SU-DHL-6 (cell line): ENCODE results near the gene ZSCAN10.

Experiments used
- H2AFZ ChIP-seq: fragments of 200-600 bp; sonication (generic); 2 replicates; pipeline ENCODE4 v1.6.1; 2014; ENCODE audit warnings: low read depth, mild to moderate bottlenecking, moderate library complexity, mixed read lengths, antibody characterized with exemption, low read length; ENCODE audit not compliant: severe bottlenecking
- H3F3A ChIP-seq: fragments of 200-600 bp; shearing (Covaris generic); 2 replicates; pipeline ENCODE4 v1.6.0; 2016; ENCODE audit warnings: antibody characterized with exemption, mild to moderate bottlenecking; ENCODE audit not compliant: insufficient read depth
- H3K27ac ChIP-seq: fragments of 200-600 bp; sonication (generic); 2 replicates; pipeline ENCODE4 v1.5.1; 2016; ENCODE audit warnings: low read depth, mild to moderate bottlenecking, low read length, moderate library complexity, mixed read lengths
- H3K27me3 ChIP-seq: fragments of 200-600 bp; sonication (generic), shearing (Covaris generic); 2 replicates; pipeline ENCODE4 v1.6.0; 2014; ENCODE audit warnings: mild to moderate bottlenecking, low read length
- H3K36me3 ChIP-seq: fragments of 200-600 bp; sonication (generic); 2 replicates; pipeline ENCODE4 v1.6.1; 2014; ENCODE audit warnings: mild to moderate bottlenecking, low read length, mixed read lengths
- H3K4me2 ChIP-seq: fragments of 300-600, 200-600 bp; shearing (Covaris generic), sonication (generic); 2 replicates; pipeline ENCODE4 v1.6.0; 2014; ENCODE audit warnings: low read length, low read depth, mild to moderate bottlenecking; ENCODE audit not compliant: poor library complexity, severe bottlenecking
- H3K4me3 ChIP-seq: fragments of 200-600 bp; sonication (generic); 2 replicates; pipeline ENCODE4 v1.5.1; 2014; ENCODE audit warnings: antibody characterized with exemption, low read length, mild to moderate bottlenecking, mixed read lengths; ENCODE audit not compliant: insufficient read depth, poor library complexity, severe bottlenecking
- H3K79me2 ChIP-seq: fragments of 200-600 bp; sonication (generic); 2 replicates; pipeline ENCODE4 v1.6.1; 2014; ENCODE audit warnings: mild to moderate bottlenecking, low read length, moderate library complexity; ENCODE audit not compliant: insufficient read depth
- H3K9ac ChIP-seq: fragments of 200-600 bp; sonication (generic); 2 replicates; pipeline ENCODE4 v1.7.0; 2014; ENCODE audit warnings: mild to moderate bottlenecking, low read length
- H3K9me2 ChIP-seq: fragments of 200-600 bp; sonication (generic); replicated peaks from 2 replicates; pipeline ENCODE4 v1.6.1; 2014; ENCODE audit warnings: low read length; ENCODE audit not compliant: insufficient read depth
- H3K9me3 ChIP-seq: fragments of 200-600 bp; sonication (generic); 2 replicates; pipeline ENCODE4 v1.6.1; 2014; ENCODE audit warnings: low read length, mixed read lengths; ENCODE audit not compliant: insufficient read depth
- H4K20me1 ChIP-seq: fragments of 200-600 bp; sonication (generic); 2 replicates; pipeline ENCODE4 v1.6.1; 2014; ENCODE audit warnings: low read depth, mild to moderate bottlenecking, antibody characterized with exemption, low read length, moderate library complexity, mixed read lengths
- CTCF ChIP-seq: fragments of 200-600 bp; sonication (generic); IDR thresholded peaks from one replicate; pipeline ENCODE4 v1.5.1; 2017; ENCODE audit warnings: antibody characterized with exemption, mild to moderate bottlenecking, low read length, moderate library complexity; ENCODE audit not compliant: insufficient read depth, poor library complexity, severe bottlenecking
- EZH2phosphoT487 ChIP-seq: fragments of 200-600 bp; sonication (generic), shearing (Covaris generic); conservative IDR thresholded peaks from 2 replicates; pipeline ENCODE4 v1.6.1; 2018; ENCODE audit warnings: mild to moderate bottlenecking, antibody characterized with exemption, low read length, moderate library complexity, mixed read lengths

The ZSCAN10 gene

GRCh38 chr16:3089717-3090592 is 9.1 kb downstream of the ZSCAN10 start:
- H3K79me2 ChIP-seq = no peaks in the 10 kb centered on the region
- H3K4me2 ChIP-seq = no peak overlapping the region
- H3K27me3 ChIP-seq = no peaks in the 10 kb centered on the region
- H3K27ac ChIP-seq = no peak overlapping the region
- H3K36me3 ChIP-seq = no peaks in the 10 kb centered on the region
- no peaks in the 10 kb centered on the region for H4K20me1 ChIP-seq
- no peak overlapping the region for H2AFZ ChIP-seq
- H3K4me3 ChIP-seq = no peak overlapping the region
- TF ChIP-seq CTCF (no peak), EZH2phosphoT487 (no peak)
- H3K9me3 ChIP-seq = no peaks in the 10 kb centered on the region
- H3F3A ChIP-seq = no peaks in the 10 kb centered on the region
- no peaks in the 10 kb centered on the region for H3K9me2 ChIP-seq
- H3K9ac ChIP-seq = no peak overlapping the region

- H3F3A ChIP-seq = no peaks in the 10 kb centered on the region
- no peak overlapping the region for H3K27ac ChIP-seq
Observed at GRCh38 chr16:3088925-3089716, 10.0 kb downstream of the ZSCAN10 start.

GRCh38 chr16:3088450-3088849 is 10.6 kb downstream of the ZSCAN10 start:
- H3K36me3 ChIP-seq = no peaks in the 10 kb centered on the region
- H3K4me3 ChIP-seq = no peak overlapping the region
- no peak overlapping the region for H2AFZ ChIP-seq
- no peaks in the 10 kb centered on the region for H3K9me2 ChIP-seq
- no peak overlapping the region for H3K4me2 ChIP-seq
- no peaks in the 10 kb centered on the region for H3K9me3 ChIP-seq
- H3K9ac ChIP-seq = no peak overlapping the region
- no peaks in the 10 kb centered on the region for H3F3A ChIP-seq
- H3K27ac ChIP-seq = no peak overlapping the region
- H4K20me1 ChIP-seq = no peaks in the 10 kb centered on the region
- TF ChIP-seq EZH2phosphoT487 (no peak), CTCF (no peak)
- no peaks in the 10 kb centered on the region for H3K79me2 ChIP-seq
- H3K27me3 ChIP-seq = no peaks in the 10 kb centered on the region

More at GRCh38 chr16:3088925-3089716, 10.0 kb downstream of the ZSCAN10 start:
- H3K27me3 ChIP-seq = no peaks in the 10 kb centered on the region
- no peaks in the 10 kb centered on the region for H3K79me2 ChIP-seq
- H4K20me1 ChIP-seq = no peaks in the 10 kb centered on the region
- no peak overlapping the region for H3K4me2 ChIP-seq
- TF ChIP-seq EZH2phosphoT487 (no peak), CTCF (no peak)
- H3K9me3 ChIP-seq = no peaks in the 10 kb centered on the region
- no peak overlapping the region for H3K9ac ChIP-seq
- no peak overlapping the region for H3K4me3 ChIP-seq
- no peaks in the 10 kb centered on the region for H3K9me2 ChIP-seq
- no peaks in the 10 kb centered on the region for H3K36me3 ChIP-seq
- no peak overlapping the region for H2AFZ ChIP-seq
